ENCODE measurements around the gene RFX8.

Gene RFX8

DNA sequence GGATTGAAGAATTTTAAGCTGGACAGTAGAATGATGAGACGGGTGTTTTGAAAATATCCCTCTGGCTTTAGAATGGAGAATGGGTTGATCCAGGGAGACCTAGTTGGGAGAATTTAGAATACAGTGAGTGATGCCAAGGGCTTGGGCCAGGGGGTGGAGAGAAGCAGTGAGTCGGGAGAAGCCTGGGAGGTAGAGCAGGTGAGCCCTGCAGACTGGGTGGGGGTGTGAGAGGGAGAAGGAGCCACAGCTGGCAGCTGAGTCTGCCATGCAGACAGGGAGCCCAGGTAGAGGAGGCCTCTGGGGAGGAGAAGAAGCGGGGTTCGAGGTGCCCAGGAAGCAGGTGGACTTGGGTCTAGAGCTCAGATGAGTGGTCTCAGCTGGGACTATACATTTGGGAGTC lies 105.8 kb downstream of the RFX8 start:
- H4K20me1 ChIP-seq (ENCODE audit: insufficient read depth, low read length): no peaks in the 10 kb centered on the region
- peaks cover 7% of the 10 kb centered on the region for H3K9me3 ChIP-seq (ENCODE audit: insufficient read depth, low read length, severe bottlenecking)
- no peak overlapping the region for H3K27ac ChIP-seq (ENCODE audit: low read length)
- H3K79me2 ChIP-seq (ENCODE audit: insufficient read depth, low read length): no peaks in the 10 kb centered on the region
- DNase-seq (no peak), ATAC-seq (ENCODE audit: insufficient read depth, low read depth) (no peak)
- H3K36me3 ChIP-seq (ENCODE audit: insufficient read depth, low read length): no peaks in the 10 kb centered on the region
- H2AFZ ChIP-seq (ENCODE audit: low read depth, low read length): no peak overlapping the region
- no peak for TF ChIP-seq CTCF (IDR thresholded peaks at IDR 0.05; ENCODE audit: borderline replicate concordance, extremely low read depth, low read length, poor library complexity, severe bottlenecking)
- no peak for TF ChIP-seq EZH2 (IDR thresholded peaks at IDR 0.05; ENCODE audit: borderline replicate concordance, low read depth, low read length, severe bottlenecking)
- peaks cover 3% of the 10 kb centered on the region for H3K27me3 ChIP-seq (ENCODE audit: insufficient read depth, low read length, poor library complexity)
- H3K4me2 ChIP-seq (ENCODE audit: insufficient read depth, low read length): no peak overlapping the region
- H3K4me1 ChIP-seq (ENCODE audit: insufficient read depth, low read length): no peaks in the 10 kb centered on the region
- H3K4me3 ChIP-seq (ENCODE audit: low read depth in 1 of 2, low read length in 2 of 2): no peak overlapping the region
- no peak overlapping the region for H3K9ac ChIP-seq (ENCODE audit: low read depth, low read length)

DNA sequence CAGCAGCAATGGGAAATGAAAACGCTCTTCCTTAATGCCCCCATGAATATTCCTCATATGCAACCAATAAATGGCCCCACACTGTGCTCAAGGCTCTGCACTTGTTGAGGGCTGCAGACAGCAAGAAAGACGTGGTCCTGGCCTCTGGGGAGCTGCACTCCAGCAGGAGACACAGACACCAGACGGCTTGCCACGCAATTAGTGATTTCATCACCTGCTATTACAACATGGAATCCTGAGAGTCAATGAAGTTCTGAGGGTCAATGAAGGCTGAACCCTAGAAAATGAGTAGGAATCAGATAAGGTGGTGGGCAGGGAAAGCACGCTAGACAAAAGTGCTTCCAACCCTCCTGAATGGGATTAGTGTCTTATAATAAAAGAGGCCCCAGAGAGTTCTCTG lies 106.5 kb downstream of the RFX8 start:
- no peak overlapping the region for H3K4me2 ChIP-seq (ENCODE audit: insufficient read depth, low read length)
- H2AFZ ChIP-seq (ENCODE audit: low read depth, low read length): no peak overlapping the region
- ATAC-seq (ENCODE audit: insufficient read depth, low read depth) (no peak), DNase-seq (no peak)
- peaks cover 3% of the 10 kb centered on the region for H3K27me3 ChIP-seq (ENCODE audit: insufficient read depth, low read length, poor library complexity)
- no peaks in the 10 kb centered on the region for H3K4me1 ChIP-seq (ENCODE audit: insufficient read depth, low read length)
- H3K27ac ChIP-seq (ENCODE audit: low read length): no peak overlapping the region
- H3K4me3 ChIP-seq (ENCODE audit: low read depth in 1 of 2, low read length in 2 of 2): no peak overlapping the region
- H3K9ac ChIP-seq (ENCODE audit: low read depth, low read length): no peak overlapping the region
- no peaks in the 10 kb centered on the region for H3K79me2 ChIP-seq (ENCODE audit: insufficient read depth, low read length)
- H3K36me3 ChIP-seq (ENCODE audit: insufficient read depth, low read length): no peaks in the 10 kb centered on the region
- H4K20me1 ChIP-seq (ENCODE audit: insufficient read depth, low read length): no peaks in the 10 kb centered on the region
- TF ChIP-seq EZH2 (IDR thresholded peaks at IDR 0.05; ENCODE audit: borderline replicate concordance, low read depth, low read length, severe bottlenecking): no peak
- TF ChIP-seq CTCF (IDR thresholded peaks at IDR 0.05; ENCODE audit: borderline replicate concordance, extremely low read depth, low read length, poor library complexity, severe bottlenecking): no peak
- peaks cover 7% of the 10 kb centered on the region for H3K9me3 ChIP-seq (ENCODE audit: insufficient read depth, low read length, severe bottlenecking)

DNA sequence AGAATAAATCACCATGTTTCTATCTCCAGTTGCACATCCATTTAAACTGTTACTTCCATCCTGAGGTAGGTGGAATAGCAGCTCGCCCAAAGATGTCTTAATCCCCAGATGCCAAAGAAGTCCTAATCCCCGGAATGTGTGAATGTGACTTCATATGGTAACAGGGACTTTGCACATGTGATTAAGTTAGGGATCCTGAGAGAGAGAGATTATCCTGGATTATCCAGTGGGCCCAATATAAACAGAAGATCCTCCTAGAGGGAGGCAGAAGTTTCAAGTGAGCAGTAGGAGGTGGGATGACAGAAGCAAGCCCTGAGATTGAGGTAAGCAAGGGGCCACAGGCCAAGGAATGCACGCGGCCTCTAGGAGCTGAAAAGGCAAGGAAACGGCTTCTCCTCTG lies 107.4 kb downstream of the RFX8 start:
- DNase-seq (no peak), ATAC-seq (ENCODE audit: insufficient read depth, low read depth) (no peak)
- Histone ChIP-seq H3K4me1 (ENCODE audit: insufficient read depth, low read length) (no peaks in the 10 kb centered on the region), H3K36me3 (ENCODE audit: insufficient read depth, low read length) (no peaks in the 10 kb centered on the region), H4K20me1 (ENCODE audit: insufficient read depth, low read length) (no peaks in the 10 kb centered on the region), H3K9me3 (ENCODE audit: insufficient read depth, low read length, severe bottlenecking) (no peaks in the 10 kb centered on the region), H3K4me2 (ENCODE audit: insufficient read depth, low read length) (no peak overlapping the region), H3K27ac (ENCODE audit: low read length) (no peak overlapping the region), H2AFZ (ENCODE audit: low read depth, low read length) (no peak overlapping the region), H3K79me2 (ENCODE audit: insufficient read depth, low read length) (no peaks in the 10 kb centered on the region), H3K27me3 (ENCODE audit: insufficient read depth, low read length, poor library complexity) (peaks cover 3% of the 10 kb centered on the region), H3K4me3 (ENCODE audit: low read depth in 1 of 2, low read length in 2 of 2) (no peak overlapping the region), H3K9ac (ENCODE audit: low read depth, low read length) (no peak overlapping the region)
- TF ChIP-seq CTCF (IDR thresholded peaks at IDR 0.05; ENCODE audit: borderline replicate concordance, extremely low read depth, low read length, poor library complexity, severe bottlenecking) (no peak), EZH2 (IDR thresholded peaks at IDR 0.05; ENCODE audit: borderline replicate concordance, low read depth, low read length, severe bottlenecking) (no peak)

GRCh38 chr2:101364878-101365277 lies 110.0 kb downstream of the RFX8 start:
- H3K4me2 ChIP-seq (ENCODE audit: insufficient read depth, low read length): no peak overlapping the region
- no peak overlapping the region for H3K27ac ChIP-seq (ENCODE audit: low read length)
- no peaks in the 10 kb centered on the region for H3K4me1 ChIP-seq (ENCODE audit: insufficient read depth, low read length)
- H4K20me1 ChIP-seq (ENCODE audit: insufficient read depth, low read length): no peaks in the 10 kb centered on the region
- H2AFZ ChIP-seq (ENCODE audit: low read depth, low read length): no peak overlapping the region
- no peak overlapping the region for H3K9ac ChIP-seq (ENCODE audit: low read depth, low read length)
- peaks cover 3% of the 10 kb centered on the region for H3K27me3 ChIP-seq (ENCODE audit: insufficient read depth, low read length, poor library complexity)
- no peaks in the 10 kb centered on the region for H3K36me3 ChIP-seq (ENCODE audit: insufficient read depth, low read length)
- ATAC-seq (ENCODE audit: insufficient read depth, low read depth) (no peak), DNase-seq (no peak)
- no peak overlapping the region for H3K4me3 ChIP-seq (ENCODE audit: low read depth in 1 of 2, low read length in 2 of 2)
- TF ChIP-seq EZH2 (IDR thresholded peaks at IDR 0.05; ENCODE audit: borderline replicate concordance, low read depth, low read length, severe bottlenecking) (no peak), CTCF (IDR thresholded peaks at IDR 0.05; ENCODE audit: borderline replicate concordance, extremely low read depth, low read length, poor library complexity, severe bottlenecking) (no peak)
- no peaks in the 10 kb centered on the region for H3K79me2 ChIP-seq (ENCODE audit: insufficient read depth, low read length)
- H3K9me3 ChIP-seq (ENCODE audit: insufficient read depth, low read length, severe bottlenecking): no peaks in the 10 kb centered on the region

Data from DND-41 (cell line).